Measurements from ENCODE around the gene SLC6A9.
A peak's percentile ranks its signal among the peaks of the same experiment; 100 is the strongest.

Gene SLC6A9

DNA sequence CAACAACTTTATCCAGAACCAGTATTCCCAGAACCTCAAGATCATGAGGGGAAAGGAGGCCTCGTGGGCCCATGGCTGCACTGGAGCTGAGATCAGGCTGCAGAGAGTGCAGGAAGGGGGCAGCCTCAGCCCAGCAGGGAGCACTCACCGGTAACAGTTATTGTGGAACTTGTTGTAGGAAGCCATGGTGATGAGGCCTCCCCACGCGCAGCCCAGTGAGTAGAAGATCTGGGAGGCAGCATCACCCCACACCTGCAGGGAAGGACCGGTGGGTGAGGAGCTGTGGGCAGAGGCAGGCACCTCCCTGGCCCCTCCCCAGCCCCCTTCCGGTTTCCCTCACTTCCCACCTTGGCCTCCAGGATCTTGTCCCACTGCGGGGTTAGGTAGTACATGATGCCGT is 29.1 kb downstream of the SLC6A9 start:
- DNase-seq (ENCODE audit: low read depth, low spot score), result no peak

DNA sequence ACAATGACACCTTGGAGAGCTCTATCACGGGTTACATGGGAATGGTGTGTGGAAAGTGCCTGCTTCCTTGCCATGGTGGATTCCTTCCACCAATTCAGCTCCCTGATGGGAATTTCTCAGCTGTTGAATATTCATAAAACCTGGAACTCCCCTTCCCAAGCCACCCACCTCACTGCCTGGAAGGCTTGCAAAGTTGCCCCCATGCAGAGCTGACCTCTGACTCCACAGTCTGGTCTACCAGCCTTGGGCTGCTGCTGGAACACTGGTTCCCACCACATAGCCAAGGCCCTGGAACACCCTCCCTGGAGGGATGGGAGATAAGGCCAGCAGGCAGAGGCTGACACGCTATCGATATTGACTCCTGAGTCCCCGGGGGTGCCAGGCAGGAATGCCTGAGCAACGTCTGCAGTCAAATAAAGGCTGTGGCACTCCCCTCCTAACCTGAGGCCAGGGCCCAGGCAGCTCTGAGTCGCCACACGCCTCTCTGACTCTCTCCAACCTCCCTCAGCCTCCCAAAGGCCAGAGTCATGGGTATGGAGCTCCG is 31.1 kb downstream of the SLC6A9 start:
- DNase-seq (ENCODE audit: low read depth, low spot score), result no peak

DNA sequence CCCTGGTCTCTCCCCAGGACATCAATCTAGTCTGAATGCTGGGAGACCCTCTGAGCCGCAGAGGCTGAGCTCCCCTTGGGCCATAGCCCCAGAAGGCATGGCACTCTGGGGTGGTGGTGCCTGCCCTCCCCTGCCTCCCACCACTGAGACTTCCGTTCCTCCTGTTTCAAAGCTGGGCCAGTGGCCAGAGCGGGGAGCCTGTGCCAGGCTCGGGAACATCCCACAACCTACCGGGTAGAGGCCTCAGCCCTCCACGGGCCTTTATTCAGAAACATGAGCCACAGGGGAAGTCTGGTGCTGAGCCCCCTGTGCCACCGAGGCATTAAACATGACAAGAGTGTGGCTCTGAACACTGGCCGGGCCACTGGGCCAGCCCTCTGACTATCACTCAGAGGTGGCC is 31.8 kb downstream of the SLC6A9 start:
- no peak for DNase-seq (ENCODE audit: low read depth, low spot score)

DNA sequence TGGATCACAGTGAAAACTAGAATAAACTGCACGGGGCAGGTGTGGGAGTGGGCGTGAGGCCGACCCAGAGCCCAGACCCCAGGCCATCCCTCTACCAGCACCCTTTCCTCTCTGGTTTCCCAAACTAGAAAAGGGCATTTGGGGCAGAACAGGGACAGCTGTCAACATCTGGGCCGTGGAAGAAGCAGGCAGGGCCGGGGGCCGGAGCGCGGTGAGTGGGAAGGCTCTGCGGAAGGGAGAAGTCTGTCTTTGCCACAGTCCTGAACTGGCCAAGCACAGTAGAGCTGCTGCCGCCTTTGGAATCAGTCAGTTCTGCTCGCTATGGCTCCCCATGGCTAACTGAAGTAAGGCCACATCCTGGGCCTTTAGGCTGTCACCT is 33.3 kb downstream of the SLC6A9 start:
- DNase-seq (ENCODE audit: low read depth, low spot score), result no peak

DNA sequence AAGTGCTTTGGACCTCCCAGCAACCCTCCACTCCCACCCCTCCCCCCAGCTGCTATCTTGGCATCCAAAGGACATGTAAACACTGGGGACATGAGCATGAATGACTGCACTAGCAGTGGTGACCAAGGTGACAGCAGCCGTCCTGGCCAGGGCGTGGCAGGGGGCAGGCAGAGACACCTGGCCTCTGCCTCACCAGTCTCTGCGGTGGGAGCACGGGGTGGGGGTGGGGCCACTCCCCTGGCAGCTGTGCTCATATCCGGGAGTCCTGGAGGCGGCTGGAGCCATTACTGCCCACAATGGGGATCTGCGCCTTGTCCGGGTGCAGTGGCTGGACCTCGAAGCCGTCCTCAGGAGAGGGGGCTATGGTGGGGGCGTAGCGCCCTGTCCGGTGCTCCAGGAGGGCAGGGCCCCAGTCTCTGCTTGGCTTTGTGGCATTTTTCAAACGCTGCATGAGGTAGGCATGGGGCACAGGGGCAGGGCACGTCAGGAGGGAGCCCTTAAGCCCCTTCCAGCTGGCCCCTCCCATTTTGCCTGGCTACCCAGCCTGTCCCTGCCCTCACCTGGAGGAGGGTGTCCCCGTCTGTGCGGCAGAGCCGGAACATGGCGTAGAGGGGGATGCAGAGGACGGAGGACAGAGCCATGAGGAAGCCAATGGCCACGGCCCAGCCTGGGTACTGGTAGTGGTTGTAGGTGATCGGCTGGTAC is 33.8 kb downstream of the SLC6A9 start:
- no peak for DNase-seq (ENCODE audit: low read depth, low spot score)

DNA sequence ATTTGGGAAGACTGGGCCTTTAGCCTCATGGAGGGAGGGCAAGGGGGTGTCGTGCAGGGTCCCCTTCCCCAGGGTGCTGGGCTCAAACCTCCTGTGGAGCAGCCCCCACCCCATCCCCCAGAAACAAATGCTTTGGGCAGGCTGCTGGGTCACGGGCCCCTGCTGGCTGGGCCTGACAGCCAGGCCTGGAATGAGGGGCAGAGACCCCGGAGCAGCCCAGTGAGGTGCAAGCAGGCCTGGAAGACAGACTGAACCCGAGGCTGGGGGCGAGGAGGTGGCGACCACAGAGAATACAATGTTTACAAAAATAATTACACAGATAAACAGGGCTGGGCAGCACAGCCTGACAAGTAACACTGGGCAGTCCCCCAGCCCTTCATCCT is 34.5 kb downstream of the SLC6A9 start:
- no peak for DNase-seq (ENCODE audit: low read depth, low spot score)

DNA sequence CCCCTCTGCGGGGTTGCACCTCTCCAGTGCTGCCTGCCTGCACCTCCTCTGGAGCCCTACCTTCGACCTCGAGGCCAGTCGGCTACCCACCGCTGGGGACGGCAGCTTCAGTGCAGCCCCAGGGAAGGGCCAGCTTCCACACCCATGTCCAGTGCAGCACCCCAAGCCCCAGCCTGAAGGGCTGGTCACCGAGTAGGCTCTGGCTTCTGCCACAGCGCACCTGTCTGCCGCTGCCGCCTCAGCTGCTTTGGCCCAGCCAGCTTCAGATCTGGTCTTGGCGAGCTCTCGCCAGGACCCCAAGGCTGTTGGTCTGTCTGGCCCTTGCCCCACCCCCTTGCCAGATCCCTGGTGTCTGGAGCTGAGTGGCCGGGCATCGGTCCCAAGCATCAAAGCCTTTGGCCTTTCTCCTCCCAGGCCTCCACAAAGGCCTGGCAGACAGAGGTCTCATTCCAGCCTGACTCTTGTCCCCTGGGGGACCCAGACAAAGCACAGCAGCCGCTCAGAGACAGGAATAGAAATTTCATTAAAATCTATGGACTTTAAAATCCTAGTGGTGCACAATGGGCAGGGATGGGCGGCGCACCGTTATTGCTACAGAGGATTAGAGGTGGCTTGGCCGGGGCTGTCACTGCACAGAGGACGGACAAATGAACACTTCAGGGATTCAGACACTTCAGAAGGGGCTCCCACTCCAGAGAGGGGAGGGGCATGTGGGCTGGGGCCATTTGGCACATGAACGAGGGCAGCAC is 35.1 kb downstream of the SLC6A9 start:
- no peak for DNase-seq (ENCODE audit: low read depth, low spot score)

DNA sequence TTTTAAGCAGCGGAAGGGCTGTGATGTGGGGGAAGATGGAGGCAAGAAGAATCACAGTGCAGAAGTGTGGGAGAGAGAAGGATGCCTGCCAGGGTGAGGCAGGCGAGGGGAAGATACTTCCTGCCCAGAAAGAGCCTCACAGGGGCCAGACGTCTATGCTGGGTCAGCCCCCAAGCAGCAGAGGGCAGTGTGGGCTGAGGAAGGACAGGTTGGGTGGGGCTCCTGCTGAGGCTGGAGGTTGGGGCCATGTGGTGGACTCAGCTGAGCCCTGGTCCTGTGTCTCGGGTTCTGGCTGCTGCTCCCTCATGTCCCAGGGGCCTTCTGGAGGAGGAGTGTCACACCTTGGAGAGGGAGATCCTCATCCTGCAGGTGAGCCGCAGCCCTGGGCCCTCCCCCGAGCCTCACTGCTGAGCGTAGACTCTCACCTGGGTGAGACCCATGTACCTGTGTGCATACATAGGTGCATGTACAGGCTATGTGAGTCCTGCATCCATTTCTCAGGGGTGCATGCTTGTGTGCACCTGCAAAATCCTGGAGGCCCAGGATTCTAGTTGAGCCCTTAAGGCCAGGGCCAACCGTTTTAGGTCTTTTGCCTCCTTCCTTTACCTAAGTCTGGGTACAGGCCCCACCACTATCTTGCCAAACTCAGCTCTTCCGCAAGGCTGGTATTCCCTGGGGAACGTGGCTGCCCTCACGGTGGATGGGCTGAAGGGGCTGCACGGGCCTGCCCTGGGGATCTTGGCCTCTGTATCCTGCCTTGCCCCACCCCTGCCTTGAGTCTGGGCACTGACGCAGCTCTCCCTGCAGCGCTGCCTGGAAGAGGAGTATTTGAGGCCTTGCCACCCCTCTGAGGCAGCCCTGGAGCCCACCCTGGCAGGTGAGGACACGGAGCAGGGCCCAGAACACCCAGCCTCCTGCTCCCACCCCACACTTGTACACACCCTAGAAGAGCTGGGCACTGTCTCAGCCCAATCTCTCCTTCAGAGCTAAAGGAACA is 36.2 kb downstream of the SLC6A9 start:
- peak; percentile 80 for DNase-seq (ENCODE audit: low read depth, low spot score)

DNA sequence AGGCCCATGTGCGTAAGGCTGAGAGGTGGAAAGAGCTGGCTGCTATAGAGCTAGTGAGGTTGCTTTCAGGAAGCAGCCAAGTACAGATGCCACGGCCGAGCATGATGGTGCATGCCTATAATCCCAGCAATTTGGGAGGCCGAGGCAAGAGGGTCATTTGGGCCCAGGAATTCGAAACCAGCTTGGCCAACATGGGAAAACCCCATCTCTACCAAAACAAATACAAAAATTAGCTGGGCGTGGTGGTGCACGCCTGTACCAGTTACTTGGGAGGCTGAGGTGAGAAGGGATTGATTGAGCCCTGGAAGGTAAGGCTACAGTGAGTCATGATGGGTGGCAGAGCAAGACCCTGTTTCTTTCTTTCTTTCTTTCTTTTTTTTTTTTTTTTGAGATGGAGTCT is 37.2 kb downstream of the SLC6A9 start:
- no peak for DNase-seq (ENCODE audit: low read depth, low spot score)

DNA sequence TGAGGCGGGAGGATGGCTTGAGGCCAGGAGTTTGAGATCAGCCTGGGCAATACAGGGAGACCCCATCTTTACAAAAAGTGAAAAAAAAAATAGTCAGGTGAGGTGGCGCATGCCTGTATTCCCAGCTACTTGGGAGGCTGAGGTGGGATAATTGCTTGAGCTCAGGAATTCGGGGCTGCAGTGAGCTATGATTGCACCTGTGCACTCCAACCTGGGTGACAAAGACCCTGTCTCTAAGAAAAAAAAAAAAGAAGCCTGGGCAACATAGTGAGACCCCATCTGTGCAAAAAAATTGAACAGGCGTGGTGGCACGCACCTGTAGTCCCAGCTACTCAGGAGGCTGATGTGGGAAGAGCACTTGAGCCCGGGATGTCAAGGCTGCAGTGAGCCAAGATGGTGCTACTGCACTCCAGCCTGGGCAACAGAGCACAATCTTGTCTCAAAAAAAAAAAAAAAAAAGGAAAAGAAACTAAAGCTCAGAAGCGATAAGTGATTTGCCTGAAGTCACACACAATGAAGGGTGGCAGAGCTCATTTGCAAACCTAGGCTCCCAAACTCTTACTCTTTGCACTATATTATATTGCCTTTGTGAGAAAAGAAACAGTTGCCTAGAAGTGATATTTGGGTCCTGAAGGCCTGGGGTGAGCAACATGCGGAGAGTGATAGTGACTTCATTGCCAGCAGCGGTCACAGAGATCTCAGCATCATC is 37.9 kb downstream of the SLC6A9 start:
- DNase-seq (ENCODE audit: low read depth, low spot score), result no peak

DNA sequence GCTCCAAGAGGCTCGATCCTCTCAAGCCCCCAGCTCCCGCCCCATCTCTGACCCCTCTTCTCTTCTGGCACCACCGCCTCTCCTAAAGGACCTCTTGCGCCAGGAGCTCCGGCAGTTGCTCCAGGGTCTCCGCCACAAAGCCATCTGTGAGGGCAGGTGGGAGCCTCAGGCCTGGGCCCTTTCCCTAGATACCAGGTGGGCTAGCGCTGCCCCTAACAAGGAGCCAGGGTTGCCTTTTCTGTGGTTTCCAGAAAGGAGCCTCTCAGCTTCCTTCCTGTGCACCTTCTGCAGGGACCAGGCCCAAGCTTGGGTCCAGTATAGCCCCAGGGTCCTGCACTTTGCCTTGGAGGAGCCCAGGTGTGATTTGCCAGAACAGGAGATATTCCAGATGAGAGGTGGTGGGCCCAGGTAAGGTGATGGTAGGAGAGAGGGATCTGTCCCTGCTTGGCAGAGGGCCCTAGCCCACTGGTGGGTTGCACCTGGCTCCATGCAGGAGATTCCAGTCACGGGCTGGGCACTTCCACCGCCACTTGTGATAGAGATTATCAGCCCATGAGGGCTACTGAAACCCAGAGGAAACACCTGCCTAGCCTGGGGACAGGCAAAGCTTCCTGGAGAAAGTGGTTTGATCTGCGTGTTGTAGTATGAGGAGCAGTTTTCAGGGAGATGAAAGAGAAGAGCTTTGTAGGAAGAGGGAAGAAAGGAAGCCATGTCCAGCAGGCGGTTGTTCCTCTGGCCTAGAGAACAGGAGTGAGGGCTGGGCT is 38.8 kb downstream of the SLC6A9 start:
- no peak for DNase-seq (ENCODE audit: low read depth, low spot score)

DNA sequence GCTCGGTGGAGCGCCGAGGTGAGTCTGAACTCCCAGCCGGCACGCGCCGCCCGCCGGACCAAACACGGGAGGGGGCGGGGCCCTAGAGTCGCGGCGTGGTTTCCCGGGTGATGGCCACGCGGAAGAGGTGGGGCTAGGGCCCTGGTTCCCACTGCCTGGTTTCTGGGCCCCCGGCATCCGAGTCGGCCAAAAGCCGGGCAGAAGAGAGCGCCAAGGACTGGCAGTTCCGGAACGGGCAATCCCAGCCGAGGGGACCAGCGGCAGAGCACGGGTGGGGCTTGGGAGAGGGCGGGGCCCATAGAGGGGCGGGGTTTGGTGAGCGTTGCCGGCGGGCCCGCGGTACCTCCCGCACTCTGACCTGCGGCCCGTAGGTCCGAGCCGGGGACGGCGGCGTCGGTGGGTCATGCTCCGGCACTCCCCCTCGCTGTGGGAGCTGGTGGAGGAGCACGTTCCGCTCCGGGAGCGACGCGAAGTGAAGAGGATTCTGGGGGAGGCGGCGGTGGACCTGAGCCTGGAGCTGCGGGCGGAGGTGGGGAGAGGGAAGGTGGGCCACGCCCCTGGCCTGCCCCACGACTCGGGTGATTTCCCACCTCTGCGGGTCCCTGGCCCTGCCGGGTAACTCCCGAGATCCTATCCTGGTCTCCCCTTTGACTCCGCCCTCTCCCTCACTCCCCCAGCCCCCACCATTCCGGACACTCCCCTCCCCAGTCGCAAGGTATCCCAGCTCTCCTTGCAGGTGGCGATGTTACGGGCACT is 39.6 kb downstream of the SLC6A9 start, which contains the start of gene CCDC24:
Gene CCDC24 (plus strand): TSS at position 124 of the 756 bp plus-strand sequence. CDS start 280 bp downstream, at position 404.
- peak; percentile 75 for DNase-seq (ENCODE audit: low read depth, low spot score)

DNA sequence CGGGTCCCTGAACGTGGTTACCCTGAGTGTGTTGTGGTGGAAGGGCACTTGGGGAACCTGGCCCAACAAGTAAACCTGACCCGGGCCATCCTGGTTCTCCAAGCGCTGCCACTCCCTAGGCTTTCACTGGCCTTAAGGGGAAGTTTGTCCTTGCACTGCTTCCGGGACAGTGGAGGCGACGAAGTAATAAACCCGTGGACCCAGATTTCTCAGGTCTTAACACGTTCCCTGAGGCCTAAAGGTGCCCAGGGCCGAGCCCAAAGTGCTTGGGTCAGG is 40.1 kb downstream of the SLC6A9 start:
- peak; percentile 72 for DNase-seq (ENCODE audit: low read depth, low spot score)

DNA sequence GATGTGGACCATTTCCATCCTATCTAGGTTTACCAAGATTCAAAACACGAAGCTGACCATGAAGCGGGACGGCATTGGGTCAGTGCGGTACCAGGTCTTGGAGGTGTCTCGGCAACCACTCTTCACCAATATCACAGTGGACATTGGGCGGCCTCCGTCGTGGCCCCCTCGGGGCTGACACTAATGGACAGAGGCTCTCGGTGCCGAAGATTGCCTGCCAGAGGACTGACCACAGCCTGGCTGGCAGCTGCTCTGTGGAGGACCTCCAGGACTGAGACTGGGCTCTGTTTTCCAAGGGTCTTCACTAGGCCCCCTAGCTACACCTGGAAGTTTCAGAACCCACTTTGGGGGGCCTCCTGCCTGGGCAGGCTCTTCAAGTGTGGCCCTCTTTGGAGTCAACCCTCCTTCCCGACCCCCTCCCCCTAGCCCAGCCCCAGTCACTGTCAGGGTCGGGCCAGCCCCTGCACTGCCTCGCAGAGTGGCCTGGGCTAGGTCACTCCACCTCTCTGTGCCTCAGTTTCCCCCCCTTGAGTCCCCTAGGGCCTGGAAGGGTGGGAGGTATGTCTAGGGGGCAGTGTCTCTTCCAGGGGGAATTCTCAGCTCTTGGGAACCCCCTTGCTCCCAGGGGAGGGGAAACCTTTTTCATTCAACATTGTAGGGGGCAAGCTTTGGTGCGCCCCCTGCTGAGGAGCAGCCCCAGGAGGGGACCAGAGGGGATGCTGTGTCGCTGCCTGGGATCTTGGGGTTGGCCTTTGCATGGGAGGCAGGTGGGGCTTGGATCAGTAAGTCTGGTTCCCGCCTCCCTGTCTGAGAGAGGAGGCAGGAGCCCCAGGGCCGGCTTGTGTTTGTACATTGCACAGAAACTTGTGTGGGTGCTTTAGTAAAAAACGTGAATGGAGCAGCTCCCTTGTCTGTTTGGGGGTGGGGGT is 40.7 kb downstream of the SLC6A9 start:
- DNase-seq (ENCODE audit: low read depth, low spot score), result no peak

DNA sequence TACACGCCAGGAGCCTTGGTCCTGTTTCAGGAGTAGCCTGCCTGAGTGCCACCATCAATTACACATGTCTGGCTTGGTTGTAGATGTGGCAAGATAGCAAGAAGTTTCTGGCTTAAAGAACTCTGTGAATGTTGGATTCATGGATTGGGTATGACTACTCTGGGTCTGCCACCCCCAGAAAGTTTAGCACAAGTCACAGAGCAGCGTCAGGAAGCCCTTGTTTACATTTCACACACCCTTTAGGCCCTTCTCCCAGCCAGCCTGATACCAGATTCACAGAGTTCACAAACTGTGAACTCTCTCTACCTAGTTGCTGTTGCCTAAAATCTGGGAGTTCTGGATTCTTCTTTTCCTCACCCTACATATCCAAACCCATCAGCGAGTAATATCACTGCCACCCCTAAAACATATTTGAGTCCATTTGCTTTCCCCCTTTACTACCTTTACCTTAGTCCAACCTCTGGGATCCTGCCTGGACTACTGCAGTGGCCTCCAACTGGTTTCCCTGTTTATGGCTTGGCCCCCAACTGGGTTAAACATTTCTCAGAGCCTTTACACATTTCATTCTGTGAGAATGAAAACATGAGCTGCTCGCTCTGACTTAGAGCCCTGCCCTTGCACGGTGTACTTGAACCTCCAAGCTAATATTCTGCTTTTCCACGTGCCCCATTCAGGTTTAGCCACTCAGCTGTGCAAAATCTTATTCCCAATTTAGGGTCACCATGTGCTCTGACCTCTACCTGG is 43.9 kb downstream of the SLC6A9 start:
- no peak for DNase-seq (ENCODE audit: low read depth, low spot score)

DNA sequence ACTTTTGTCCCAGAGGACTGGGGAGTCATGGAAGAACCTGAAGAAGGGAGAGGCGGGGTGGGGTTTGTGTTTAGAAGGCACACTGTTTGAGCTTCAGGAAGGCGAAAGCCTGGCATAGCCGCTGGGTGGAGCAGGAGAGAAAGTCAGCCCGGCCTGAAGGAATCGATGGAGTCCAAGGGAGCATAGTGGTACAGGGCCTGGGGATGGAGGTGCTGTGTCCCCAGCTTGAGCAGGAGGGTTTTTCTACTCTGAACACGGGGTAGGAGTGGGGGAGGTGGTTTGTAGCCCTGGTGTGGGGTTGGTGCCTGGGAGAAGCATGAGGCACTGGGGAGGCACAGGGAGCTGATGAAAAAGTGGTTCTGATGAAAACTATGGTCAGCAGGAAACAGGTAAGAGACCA is 44.5 kb downstream of the SLC6A9 start:
- no peak for DNase-seq (ENCODE audit: low read depth, low spot score)

DNA sequence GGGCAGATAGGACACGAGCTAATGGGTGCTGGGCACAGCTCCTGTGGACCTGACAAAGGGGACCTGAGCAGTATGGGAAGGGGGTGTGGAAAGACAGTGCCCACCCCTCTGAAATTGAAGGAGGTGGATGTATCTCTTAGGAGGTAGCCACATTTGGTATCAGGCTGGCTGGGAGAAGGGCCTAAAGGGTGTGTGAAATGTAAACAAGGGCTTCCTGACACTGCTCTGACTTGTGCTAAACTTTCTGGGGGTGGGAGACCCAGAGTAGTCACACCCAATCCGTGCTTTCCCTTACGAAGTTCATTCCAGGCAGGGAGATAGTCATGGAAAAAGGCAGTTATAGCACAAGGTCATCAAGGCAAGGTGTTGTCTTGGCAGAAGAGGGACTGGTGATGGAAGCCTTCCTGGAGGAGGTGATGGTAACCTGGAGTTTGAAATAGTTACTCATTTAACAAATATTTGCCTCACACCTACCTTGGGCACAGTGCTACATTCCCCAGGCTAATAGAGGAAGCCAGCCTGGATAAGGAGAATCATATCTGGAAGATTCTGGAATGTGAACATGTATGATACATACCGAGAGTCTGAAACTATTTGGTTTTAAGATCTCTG is 45.2 kb downstream of the SLC6A9 start:
- no peak for DNase-seq (ENCODE audit: low read depth, low spot score)

DNA sequence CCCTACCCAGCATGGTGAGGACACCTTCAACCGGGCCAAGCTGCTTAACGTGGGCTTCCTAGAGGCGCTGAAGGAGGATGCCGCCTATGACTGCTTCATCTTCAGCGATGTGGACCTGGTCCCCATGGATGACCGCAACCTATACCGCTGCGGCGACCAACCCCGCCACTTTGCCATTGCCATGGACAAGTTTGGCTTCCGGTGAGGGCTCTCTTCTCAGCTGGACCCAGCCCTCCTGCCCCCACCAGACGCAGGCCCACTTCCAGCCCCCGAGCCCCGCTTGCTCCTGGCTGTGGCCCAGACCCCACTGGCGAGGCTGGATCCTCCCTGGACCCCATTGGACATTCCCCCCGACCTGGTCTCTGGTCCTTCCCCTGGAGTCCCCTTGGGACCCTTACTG is 46.4 kb downstream of the SLC6A9 start:
- no peak for DNase-seq (ENCODE audit: low read depth, low spot score)

Measured in ELF-1 (cell line).